Eye (tissue), 1 donor: ENCODE results near the gene NR3C2.
"Not testable (repeated sequence)": the region's sequence is repeated elsewhere in the genome, so short reads cannot be mapped to it uniquely, and the experiment has no call there.

Source experiments
- DNase-seq: peaks from one replicate; pipeline ENCODE4 v3.0.0-alpha.2; 2015

The NR3C2 gene

GRCh38 chr4:148095346-148095923, 346.8 kb downstream of the NR3C2 start:
- DNase-seq, result no peak

- no peak for DNase-seq
Observed at GRCh38 chr4:148094149-148094548, 348.1 kb downstream of the NR3C2 start.

GRCh38 chr4:148093065-148093464, 349.1 kb downstream of the NR3C2 start:
- DNase-seq, result no peak

- no peak for DNase-seq
Observed at GRCh38 chr4:148092316-148093014, 349.7 kb downstream of the NR3C2 start.

GRCh38 chr4:148091896-148092295, 350.3 kb downstream of the NR3C2 start:
- DNase-seq, result no peak

GRCh38 chr4:148090503-148091476, 351.4 kb downstream of the NR3C2 start:
- no peak for DNase-seq

GRCh38 chr4:148090029-148090428, 352.2 kb downstream of the NR3C2 start:
- no peak for DNase-seq

GRCh38 chr4:148089624-148090023, 352.6 kb downstream of the NR3C2 start:
- DNase-seq, result no peak

GRCh38 chr4:148083073-148083472, 359.1 kb downstream of the NR3C2 start:
- DNase-seq, result not testable (repeated sequence)

- DNase-seq, result no peak
Observed at GRCh38 chr4:148081745-148082144, 360.5 kb downstream of the NR3C2 start.

- no peak for DNase-seq
Observed at GRCh38 chr4:148081267-148081666, 360.9 kb downstream of the NR3C2 start.

GRCh38 chr4:148079961-148080360, 362.3 kb downstream of the NR3C2 start:
- no peak for DNase-seq

- no peak for DNase-seq
Observed at GRCh38 chr4:148078061-148078460, 364.2 kb downstream of the NR3C2 start.

- DNase-seq, result no peak
Observed at GRCh38 chr4:148077581-148077980, 364.6 kb downstream of the NR3C2 start.

- no peak for DNase-seq
Observed at GRCh38 chr4:148076964-148077363, 365.2 kb downstream of the NR3C2 start.

- DNase-seq, result no peak
Observed at GRCh38 chr4:148075438-148075837, 366.8 kb downstream of the NR3C2 start.

GRCh38 chr4:148074462-148074861, 367.8 kb downstream of the NR3C2 start:
- no peak for DNase-seq

- no peak for DNase-seq
Observed at GRCh38 chr4:148073349-148073748, 368.9 kb downstream of the NR3C2 start.

- DNase-seq, result no peak
Observed at GRCh38 chr4:148072789-148073188, 369.4 kb downstream of the NR3C2 start.

- no peak for DNase-seq
Observed at GRCh38 chr4:148071009-148071408, 371.2 kb downstream of the NR3C2 start.

- DNase-seq, result no peak
Observed at GRCh38 chr4:148069895-148070178, 372.4 kb downstream of the NR3C2 start.

GRCh38 chr4:148069086-148069894, 372.9 kb downstream of the NR3C2 start:
- DNase-seq, result no peak
